Left forelimb (tissue), 1 donor: ENCODE measurements around the gene LRMDA.

Source experiments
- DNase-seq: peaks from one replicate; pipeline ENCODE4 v3.0.0-alpha.2; 2018; ENCODE audit warnings: low spot score

Gene LRMDA

DNA sequence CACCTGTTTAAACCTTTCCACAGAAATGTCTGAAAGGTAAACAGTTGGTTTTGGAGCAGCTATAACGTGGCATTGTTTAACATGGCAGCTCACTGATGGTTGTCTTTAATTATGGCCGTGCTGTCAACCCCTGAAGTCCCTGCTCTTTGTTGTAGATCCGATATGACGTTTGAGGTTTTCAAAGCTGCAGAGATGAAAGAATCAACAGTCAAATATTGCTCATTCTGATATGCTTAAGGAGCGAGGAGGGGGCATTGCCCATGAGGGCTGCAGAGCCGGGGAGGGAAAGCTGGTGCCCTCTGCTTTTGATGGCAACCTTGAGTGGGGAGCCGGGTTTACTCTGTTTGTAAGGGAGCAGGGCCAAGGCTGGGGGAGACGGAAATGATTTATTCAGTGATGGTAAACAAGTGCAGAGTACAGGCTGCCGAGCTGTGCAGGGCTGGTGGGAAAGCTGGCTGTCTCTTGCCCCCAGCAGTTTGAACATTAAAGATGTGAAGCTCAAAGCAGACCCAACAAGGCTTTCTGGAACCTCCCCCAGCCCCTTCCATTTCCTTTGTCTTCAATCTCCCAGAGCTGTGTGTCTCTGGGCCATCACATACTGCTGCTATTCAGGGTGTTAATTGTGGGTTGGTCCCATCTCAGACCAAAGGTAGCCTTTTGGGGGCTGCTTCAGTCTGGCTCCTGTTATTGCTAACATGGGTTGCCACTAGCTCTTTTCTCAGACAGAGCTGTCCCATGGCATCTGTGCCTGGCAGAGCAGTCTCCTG lies 345.5 kb downstream of the LRMDA start:
- no peak for DNase-seq

DNA sequence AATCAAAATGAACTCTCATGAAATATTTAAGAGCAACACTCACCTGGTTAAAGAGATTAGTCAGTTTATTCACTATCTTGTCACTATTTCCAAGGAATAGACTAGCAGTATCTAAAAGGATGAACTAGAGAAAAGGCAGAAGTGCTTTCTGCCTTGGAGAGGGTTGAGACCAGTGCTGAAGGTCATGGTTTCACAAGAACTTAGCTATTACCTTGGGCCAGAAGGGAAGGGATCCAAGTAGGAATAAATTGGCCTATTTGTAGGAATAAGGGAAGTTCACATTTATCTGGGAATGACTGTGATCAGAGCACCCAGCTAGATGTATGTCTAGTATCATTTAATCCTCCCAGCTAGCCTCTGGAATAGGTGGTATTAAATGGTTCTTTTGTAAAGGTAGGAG lies 347.2 kb downstream of the LRMDA start:
- no peak for DNase-seq

DNA sequence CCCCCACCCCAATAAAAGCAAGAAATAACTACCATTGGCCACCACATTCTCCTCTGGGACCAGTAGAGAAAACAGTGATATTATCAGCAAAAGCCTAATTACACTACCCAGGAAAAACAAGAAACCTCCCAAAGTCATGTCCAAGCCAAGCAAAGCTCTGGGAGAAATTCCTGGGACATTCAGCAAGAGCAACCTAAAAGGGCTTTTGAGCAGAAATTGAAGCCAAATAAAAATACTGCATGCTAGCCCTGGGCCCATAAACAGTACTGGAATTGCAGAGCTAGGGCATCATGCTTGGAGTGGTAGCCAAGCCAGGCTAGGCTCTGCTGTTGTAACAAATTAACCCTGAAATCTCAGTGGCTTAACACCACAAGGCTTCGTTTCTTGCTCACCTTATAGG lies 347.9 kb downstream of the LRMDA start:
- no peak for DNase-seq

DNA sequence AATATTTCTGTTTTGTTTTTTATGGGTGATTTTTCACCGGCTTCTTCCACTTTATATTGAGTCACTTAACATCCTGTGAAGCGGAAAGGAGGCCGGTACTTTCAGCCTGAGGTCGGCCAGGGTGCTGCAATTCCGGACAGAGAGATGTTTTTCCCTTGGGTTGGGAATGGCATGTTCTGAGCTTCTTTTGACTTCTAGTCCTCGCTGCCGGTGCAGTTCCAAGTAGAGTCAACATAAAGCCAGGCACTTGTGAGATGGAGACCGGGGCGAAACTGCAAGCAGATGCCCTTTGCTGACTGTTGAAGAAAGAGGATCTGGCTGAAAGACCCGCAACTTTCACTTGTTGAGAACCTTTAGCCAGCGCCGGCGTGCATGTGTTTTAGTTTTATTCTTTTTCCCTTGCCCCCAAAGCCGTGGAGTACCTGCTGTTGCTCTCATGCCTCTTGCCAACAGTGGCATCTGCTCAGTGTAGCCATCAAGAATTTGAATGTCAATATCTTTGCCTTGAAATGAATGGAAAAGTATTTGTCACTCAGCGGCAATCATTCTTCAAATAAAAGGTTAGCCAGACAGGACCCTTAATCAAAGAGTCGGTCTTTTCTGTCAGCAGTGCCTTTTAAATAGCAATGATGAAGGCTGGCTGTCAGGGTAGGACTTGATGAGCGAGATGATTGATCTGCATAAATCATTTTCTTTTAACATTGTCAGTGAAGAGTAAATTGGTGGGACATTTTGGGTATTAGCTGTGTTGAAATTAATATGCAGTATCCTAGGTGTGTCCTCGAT lies 351.2 kb downstream of the LRMDA start:
- no peak for DNase-seq

DNA sequence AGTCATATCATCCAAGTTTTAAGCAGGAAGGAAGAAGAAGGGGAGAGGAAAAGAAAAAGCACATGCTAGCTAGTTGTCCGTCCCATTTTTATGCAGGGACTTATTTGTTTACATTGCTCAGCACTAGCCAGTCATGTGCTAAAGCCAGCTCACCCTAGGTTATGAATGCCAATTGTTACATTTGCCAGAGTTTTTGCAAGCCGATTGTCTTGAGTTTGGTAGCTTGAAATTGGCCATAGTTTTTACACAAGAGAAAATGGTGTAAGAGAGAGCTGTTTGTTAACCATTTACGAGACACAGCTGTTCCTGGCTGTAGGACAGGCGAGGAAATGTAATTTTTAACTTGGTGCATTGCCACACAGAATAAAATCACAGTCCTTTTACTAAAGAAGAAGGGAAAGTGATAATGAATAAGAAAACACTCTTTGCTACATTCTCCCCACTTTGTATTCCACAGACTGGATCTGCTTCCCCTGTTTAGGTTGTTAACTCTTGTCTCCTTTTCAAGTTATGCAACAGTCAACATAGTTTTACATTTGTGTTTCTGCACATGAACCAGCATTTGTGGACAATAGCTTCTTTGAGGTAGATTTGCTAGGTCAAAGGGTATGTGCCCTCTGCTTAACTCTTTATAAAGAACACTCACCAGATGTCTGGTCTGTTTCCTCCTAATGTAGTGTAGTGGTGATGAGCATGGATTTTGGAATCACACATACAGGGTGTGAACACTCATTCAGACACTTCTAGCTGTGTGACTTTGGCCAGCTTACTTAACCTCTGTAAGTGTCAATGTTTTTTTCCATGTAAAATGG lies 357.2 kb downstream of the LRMDA start:
- DNase-seq: no peak

DNA sequence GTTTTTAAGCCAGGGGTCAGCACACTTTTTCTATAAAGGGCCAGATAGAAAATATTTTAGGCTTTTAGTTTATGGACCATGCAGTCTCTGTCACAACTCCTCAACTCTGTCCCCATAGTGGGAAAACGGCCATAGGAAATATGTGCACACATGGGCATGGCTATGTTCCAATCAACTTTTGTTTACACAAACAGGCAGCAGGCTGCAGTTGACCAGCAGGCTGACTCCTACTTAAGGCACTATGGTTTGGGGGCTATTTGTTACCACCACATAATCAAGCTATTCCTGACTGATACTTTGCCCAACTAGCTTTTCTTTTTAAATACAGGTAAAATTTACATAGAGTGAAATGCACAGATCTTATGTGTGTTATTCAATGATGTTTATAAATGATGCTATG lies 362.4 kb downstream of the LRMDA start:
- DNase-seq: no peak

DNA sequence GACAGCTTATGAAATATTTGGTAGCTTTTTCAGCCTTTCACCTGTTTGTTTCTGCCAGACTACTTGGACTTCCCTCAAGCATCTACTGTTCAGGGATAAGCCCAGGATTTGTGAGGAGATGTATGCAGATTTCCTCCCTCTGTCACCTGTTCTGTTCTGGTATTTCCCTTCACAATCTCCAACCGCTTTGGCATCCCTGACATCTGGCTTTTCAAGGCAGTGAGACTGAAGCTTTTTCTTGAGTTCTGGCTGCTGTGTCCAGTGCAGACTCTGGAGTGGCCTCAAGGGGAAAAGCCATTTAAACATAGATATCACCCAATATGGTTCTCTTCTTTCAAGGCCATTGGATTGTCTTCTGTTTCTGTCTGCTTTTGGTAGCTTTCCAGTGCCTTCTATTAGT lies 369.7 kb downstream of the LRMDA start:
- no peak for DNase-seq

DNA sequence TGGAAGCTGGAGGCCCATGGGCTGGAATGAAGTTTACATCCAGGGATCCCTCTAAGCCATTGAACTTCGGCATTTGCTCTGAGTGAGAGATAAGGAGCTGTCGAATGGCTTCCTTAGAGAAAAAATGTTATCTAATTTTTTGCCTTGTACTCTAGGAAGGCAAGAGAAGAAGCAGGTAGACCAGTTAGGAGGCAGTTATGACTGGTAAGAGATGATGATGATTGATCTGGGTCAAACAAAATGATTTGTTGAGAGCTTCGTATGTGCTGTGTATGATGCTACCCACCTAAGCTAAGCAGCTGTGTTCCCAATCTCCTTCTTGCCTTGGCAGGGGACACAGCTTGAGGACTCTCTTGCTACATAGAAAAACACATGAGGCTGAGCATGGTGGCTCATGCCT lies 370.2 kb downstream of the LRMDA start:
- no peak for DNase-seq

DNA sequence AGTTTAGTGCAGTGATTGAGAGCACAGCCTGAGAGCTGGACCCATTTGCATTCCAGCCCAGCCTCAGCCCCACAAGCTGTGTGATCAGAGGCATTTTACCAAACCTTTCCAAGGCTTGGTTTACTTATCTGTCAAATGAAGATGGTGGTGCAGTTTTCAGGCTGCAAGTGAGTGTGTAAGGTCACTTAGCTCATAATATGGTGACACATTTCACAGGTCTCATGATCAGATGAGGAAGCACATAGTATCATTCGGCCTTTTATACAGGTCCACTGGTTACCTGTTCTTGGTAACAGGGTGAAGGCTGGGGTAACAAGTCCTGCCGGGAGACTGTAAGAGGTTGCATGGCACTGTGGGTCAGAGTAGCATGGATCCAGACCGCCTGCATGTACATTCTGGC lies 371.7 kb downstream of the LRMDA start:
- no peak for DNase-seq

DNA sequence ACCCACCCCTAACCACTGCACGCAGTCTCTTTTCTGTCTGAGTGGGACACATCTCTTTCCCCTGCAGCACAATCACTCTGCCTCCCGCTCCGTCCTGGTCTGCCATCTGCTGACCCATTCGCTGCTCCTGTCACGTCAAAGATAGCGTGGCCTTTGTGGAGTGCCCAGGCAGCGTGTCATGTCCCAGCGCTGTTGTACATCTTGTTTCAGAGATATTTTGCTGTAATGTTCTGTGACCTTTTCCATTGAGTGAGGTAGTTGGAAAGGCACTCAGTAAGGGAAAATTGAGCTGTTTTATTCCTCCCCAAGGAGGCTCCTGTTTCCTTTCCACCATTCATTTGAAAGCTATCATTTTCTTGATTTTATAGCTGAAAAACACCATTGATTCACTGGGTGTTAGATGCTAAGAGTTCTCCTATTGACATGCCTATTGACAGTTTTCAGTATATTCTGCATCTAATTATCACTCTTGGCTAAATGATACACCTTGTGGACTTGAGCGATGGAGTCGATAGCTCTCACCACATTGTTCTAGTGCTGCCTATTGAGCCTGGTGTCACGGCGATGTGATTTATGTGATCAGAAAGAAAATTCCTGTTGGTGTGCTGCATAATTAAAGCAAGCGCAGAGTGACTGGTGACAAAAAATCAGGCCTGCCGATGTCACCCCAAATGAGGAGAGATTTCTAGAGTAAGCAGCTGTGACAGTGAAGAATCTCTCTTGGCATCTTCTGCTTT lies 372.6 kb downstream of the LRMDA start:
- DNase-seq: no peak

DNA sequence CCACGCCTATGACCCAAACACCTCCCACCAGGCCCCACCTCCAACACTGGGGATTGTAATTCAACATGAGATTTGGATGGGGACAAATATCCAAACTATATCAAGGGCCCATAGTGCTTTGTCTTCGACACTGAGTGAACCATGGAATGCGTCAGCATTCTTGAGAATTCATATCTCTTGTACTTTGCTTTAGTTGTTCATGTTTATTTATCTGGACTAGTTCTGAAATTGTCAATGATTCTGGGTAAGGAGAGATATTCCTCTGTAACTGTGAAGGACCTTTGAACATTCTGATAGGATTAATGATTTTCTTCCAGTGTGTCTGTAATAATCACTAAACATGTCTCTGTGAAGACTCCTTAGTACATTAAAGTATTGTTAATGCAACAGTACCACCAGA lies 374.8 kb downstream of the LRMDA start:
- no peak for DNase-seq

DNA sequence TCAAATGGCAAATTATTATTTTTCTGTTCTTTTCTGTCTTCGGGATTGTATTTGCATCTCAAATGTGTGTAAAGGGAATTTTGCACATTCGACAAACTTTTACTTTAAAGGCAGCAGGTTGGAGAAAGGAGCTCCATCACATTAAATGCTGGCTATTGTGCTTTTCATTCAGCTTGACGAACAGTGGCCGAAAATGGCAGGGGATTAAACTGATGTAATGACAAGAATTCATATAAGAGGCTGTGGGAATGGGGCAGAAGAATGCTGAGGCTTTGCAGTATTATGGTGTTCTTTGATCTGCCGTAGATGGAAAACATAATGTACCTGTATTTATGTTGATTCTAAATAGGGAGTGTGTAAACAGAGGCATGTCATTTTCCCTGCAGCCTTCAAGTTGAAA lies 376.0 kb downstream of the LRMDA start:
- DNase-seq: no peak

DNA sequence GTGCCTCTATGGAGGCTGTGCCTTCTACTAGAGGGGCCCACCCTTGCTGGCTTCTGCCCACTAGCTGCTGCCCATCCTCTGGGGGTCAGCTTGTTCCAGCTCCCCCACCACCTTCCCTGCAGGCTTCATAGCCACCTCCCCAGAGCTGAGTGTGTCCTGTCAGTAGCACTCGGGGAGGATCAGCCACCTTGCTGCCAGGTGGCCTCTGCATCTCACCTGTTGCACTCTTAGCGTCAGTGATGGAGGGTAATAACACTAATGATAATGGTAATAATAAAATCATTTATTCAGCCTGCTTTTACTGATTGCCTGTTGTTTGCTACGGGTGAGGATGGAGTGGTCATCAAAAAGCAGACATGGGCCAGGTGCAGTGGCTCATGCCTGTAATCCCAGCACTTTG lies 377.6 kb downstream of the LRMDA start:
- no peak for DNase-seq

DNA sequence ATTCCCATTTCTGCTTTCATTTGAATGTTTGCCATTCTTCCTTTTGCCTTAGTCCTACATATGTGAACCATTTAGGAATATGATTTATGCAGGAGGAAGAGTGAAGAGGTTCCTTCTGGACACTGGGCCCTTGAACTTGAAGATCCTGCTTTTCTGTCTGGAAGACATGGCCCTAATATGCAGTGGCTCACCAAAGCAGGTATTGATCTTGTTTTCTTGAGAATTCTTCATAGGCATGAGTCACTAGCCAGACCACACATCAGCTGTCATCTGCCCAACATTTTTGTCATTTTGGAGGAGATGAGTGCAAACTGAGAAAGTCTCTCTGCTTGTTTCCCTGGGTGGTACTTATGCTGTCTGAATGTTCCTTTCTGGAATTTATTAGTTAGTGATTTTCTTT lies 382.6 kb downstream of the LRMDA start:
- no peak for DNase-seq

DNA sequence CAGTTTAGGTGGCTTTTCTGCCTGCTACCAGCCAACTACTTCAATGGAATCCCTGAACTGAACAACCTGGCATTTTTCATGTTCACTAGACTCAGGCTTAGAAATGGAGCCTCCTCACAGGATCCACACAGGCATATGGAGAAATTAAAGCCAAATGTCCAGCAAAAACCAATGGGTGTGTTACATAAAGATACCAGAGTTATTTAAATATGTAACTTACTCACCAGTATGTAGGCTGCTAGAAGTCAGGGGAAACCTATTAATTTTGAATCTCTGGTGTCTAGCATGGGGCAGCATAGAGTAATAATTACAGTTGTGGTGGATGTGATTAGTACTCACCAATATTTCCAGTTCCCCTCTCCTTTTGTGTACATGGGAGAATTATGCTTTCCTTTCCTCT lies 383.6 kb downstream of the LRMDA start:
- DNase-seq: no peak

DNA sequence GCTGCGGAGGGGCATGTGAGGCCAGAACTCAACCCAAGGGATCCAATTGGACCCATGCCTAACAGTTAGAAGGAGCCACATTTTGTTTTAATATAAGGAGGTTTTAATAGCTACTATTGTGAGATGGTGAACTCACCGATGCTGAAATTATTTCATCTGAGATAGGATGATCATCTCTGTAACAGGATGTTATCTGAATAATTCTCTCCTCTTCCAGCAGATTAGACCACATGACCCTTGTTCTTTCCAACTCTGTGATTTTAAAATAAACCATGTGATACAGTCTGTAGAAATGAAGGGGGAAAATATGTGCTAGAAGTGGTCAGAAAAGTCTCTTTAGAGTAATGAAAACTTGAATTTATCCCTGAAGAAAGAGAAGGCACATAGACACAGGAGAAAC lies 385.8 kb downstream of the LRMDA start:
- DNase-seq: no peak

DNA sequence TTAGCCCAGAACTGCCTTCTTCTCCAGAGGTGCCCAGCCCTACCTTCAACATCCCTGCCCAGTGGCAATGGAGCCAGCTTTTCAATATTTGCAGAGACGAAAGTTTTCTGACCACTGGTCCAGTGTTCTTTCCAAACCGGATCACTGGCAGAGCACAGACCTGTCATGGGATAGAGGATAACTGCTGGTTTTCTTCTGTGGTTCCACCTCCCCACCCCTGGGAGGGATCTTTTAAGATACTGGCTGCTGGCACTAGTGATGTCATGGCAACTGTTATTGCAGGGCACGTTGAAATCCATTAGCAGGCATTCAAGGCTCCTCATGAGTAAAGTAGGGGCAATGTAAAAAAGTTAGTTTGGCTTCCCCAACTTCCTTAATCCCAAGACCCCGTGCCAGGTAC lies 387.1 kb downstream of the LRMDA start:
- no peak for DNase-seq

DNA sequence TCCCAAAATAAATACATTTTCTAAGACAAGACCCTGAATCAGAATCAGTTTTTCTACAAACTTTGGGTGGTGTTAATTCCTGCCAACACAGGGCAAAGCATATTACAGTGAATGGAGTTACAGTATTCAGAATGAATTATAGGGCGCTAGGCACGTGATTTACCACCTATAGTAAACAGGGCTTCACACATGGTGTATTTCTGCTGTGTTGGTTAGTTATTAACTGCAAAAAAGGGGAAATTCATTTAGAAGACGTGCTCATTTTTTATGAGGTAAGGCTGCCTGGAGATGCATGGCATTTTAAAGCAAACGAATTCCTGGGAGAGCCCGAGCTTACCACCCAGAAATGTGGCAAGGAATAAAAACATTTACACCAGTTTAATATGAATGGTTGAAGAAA lies 393.8 kb downstream of the LRMDA start:
- DNase-seq: no peak

DNA sequence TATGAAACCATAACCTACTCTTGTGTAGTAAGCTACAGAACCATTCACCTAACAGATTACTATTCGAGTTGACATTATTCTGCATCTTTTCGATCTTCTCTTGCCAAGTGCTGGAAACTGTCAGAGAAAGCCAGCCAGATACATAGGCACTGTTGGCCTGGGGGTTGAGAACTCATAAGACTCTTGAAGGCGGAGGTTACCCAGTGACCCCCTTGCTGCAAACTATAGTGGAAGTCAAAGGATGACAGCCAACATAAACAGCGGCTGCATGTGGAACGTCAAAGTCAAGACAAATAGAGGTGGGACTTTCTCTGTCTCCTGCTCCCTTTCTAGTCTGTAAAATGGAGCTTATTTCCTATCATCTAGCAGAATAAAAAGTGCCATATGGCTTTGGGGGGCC lies 394.2 kb downstream of the LRMDA start:
- DNase-seq: no peak

DNA sequence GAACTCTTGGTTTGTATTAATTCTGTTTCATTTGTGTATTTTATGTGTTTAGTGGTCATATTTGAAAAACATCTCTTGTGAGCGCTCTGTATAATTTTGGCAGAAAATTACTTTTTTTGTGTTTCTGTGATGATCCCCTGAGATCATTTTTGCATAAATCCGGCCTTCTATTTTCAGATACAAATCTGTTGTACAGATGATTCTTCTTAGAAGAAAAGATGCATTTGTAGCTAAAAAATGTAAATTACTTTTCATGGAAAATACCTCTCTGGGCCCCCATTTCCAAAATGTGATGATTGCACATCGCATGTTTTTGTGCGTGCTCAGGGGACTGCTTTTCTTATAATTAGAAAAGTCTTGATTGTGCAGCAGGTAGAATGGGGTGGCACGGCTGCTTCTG lies 395.4 kb downstream of the LRMDA start:
- no peak for DNase-seq

DNA sequence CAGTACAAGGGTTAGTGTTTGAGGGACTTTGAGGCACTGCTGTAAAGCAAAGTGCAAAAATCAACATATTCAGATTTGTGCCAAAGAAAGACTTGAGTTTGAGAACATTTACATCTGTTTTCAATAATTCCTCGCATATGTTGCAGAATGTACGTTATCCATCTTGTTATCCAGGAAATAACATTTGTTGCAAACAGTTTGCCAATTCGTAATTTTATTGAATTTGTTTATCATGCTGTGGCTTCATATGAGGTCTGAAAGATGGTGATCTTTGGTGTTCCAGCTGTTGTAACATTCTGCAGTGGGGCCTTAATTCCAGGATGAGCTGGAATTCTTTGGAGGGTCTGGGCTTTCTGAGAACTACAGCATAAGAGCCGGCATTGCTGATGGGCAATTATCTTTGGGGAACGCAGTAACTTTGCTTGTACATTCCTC lies 396.2 kb downstream of the LRMDA start:
- DNase-seq: no peak

DNA sequence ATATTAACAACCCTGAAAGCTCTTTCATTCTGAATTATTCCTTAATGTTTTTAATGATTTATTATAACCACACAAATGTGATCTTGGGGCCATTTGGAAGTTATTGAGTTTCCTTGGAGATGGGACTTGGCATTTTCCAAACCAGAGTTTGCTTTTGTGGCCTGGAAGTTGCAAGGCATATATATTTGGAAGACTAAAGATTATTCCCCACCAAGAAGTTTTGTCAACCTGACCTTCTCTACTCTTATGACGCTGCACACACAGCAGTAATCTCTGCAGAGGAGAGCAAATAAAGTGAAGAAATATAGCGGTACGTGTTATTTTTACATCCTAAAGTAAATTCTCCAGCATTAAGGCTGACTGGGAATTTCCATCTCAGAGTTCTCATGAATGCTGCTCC lies 397.0 kb downstream of the LRMDA start:
- DNase-seq: no peak
